ENCODE results near the gene TRIM28.
"Not testable (repeated sequence)": the region's sequence is repeated elsewhere in the genome, so short reads cannot be mapped to it uniquely, and the experiment has no call there.

TRIM28 gene

DNA sequence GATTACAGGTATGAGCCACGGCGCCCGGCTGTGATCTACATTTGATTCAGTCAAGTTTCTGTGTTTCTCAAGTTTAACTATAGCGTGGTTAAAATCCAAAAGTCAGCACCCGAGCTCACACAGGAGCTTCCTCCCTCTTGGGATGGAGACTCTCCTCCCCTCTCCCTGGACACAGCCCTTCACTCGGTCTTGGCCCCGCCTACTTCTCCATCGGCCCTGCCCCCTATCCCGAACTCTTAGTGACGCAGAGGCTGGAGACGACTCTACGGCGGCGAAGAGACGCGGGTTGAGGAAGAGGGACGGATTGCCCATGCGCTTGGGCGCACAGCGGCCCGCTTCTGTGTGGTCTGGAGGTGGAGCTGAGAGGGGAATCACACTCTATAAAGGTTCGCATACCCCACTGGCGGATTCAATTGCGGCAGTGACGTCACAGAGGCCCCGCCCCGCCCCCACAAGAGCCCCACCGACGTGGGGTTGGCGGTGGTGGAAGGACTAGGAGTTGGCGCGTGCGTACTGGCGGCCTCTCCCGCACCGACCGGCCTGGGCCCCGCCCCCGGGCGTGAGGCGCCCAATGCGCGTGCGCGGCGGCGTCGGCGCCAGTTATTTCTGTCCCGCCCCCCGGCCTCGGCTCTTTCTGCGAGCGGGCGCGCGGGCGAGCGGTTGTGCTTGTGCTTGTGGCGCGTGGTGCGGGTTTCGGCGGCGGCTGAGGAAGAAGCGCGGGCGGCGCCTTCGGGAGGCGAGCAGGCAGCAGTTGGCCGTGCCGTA is at the start of gene TRIM28:
TRIM28 (plus strand) TSS at position 239 of the 765 bp plus-strand sequence. CDS start 694 bp downstream, outside the sequence.
- DNase-seq, result peak; percentile 99

DNA sequence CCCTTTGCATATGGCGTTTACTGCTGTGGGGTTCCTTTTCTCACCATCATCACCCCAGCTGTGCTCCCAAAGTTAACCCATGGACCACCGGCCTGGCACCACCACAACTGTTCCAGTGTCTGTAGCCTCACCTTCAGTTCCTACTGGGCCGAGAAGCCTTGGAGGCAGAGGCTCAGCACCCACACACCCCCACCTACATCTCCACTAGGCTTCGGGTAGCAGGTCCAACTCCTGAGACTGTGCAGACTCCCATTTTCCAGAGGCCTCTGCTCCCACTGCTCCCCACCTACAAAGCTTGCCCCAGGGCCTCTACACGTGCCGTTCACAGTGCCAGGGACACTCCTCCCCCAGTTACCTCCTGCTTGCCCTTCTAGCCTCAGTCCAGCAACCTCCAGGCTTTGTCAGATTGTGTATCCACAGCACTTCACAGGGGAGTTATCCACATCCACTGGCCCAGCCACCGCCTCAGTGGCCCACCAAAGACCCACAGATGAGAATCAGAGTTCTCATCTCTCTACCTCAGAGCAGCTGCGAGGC is 46.2 kb upstream of the TRIM28 start:
- no peak for DNase-seq

DNA sequence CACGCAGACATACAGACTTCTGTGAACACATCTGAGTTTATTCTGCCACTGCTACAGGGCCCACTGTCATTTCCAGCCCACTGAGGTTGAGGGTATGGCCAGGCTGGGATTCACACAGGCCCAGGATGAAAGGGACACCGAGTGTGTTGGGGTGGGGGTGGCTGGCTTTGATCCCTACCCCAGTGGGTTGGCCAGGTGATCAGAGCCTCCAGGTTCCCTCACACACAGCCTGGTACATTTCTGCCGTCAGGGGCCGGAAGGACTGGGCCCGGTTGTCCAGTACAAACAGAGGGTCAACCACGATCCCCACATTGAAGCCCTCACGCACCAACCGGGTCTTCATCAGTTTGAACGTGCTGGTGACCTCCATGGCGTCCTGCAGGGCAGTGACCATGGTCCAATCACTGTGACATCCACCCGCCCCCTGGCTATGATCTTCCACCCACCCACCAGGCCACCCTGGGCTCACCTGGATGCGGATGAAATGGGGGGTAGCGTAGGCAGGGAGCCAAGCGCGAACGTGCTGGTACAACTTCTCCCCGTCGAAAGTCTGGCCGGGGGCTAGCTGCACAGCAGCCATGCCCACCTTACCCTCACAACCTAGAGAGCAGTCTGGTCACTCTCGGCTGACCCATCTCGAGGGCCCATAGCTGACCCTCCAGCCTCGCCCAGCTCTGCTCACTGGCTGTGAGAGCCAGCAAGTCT is 45.4 kb upstream of the TRIM28 start:
- no peak for DNase-seq

DNA sequence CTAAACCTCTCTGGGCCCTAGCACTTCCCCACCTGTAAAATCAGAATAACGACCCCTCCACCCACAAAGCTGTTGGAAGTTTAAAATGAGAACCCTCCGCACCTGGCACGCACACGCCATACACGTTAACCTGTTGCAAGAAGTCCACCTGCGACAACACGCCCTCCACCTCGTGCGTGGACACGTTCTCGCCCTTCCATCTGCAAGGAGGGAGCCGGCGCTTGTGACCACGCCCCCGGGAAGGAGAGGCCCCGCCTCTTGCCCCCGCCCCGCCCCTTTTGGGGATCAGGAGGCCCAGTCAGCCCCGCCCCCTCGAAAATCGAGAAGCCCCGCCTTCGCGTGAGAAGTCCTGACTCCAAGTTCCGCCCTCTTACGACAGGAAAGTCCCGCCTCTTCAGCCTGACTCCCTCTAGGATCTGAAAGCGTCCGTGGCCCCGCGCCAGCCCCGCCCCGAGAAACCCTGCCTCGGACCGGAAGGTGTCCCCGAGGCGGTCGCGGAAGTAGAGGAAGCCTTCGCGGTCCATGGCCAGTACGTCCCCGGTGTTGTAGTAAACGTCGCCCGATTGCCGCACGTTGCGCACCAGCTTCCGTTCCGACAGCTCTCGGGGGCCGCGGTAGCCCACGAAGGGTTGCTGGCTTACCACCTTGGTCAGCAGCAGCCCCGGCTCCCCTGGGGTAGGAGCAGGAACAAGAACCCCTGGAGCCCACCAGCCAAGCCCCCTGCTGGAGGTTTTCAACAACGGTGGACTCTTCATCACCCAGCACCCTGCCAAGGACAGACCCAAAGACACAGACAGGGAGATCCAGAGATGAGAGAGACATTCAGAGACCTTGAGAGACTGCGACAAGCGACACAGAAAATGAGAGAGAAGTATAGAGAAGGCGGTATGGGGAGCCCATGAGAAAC is 44.6 kb upstream of the TRIM28 start:
- DNase-seq, result peak; percentile 100

DNA sequence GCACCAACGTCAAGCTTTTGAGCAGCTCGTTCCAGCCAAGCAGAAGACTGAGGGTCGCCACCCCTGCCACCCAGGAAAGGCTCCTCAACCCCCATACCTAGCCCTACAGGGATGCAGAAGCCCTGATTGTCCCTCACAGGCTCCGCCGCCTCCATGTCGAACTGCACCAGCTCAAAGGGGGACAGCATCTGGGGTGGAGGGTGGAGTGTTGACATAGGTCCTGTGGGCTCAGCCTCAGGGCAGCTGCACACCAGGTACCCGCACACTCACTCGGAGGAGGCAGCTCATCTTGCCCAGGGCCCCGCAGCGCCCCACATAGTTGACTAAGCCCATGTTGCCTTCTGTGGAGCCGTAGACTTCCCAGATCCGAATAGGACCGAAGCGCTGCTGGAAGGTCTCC is 43.6 kb upstream of the TRIM28 start:
- DNase-seq, result no peak

DNA sequence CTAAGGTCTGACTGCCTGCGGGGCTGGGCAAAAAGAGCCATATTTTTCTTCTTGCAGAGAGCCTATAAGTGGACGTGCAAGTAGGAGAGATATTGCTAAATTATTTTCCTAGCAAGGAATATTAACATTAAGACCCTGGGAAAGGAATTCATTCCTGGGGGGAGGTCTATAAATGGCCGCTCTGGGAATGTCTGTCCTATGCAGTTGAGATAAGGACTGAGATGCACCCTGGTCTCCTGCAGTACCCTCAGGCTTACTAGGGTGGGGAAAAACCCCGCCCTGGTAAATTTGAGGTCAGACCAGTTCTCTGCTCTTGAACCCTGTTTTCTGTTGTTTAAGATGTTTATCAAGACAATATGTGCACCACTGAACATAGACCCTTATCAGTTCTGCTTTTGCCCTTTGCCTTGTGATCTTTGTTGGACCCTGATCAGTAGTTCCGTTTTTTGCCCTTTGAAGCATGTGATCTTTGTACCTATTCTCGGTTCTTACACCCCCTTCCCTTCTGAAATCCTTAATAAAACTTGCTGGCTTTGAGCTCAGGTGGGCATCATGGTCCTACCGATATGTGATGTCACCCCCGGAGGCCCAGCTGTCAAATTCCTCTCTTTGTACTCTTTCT is 36.2 kb upstream of the TRIM28 start:
- DNase-seq, result not testable (repeated sequence)

DNA sequence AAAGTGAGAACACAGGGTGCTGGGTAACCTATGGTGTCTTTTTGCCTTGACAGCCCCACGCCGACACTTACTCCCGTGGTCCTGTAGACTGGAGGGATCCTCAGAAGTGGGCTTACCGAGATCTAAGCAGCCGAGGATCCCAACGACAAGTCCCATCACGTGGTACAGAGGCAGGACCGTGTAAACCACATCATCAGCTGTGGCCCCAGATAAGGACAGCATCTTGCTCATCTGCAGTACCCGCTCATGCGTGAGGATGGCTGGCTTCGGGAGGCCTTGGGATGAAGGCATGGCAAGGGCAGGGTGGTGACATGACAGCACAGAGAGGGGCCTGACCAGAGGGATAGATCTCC is 34.2 kb upstream of the TRIM28 start:
- no peak for DNase-seq

DNA sequence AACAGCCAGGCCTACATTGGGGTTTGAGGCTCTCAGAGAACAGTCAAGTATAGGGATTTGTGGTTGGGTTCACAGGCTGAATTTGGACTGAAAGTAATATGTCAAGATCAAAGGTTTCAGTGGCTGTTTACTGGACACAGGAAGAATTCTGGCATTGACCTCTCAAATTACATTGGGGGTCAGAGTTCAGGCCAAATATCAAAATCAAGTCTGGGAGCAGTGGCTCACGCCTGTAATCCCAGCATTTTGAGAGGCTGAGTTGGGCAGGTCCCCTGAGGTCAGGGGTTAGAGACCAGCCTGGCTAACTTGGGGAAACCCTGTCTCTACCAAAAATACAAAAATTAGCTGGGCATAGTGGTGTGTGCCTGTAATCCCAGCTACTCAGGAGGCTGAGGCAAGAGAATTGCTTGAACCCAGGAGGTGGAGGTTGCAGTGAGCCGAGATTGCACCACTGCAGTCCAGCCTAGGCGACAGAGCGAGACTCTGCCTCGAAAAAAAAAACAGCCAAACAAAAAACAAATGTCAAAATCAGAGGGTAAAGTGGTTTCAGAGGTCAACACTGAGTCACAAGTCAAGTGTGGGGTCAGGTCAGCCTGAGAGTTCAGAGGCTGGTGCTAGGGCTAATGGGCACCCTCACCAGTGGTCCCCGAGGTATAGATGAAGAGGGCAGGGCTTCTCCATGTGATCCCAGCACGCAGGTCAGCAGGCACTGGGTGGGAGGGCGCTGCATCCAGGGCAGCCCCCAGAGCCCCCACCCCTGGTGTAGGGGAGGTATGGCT is 33.6 kb upstream of the TRIM28 start:
- DNase-seq, result no peak

DNA sequence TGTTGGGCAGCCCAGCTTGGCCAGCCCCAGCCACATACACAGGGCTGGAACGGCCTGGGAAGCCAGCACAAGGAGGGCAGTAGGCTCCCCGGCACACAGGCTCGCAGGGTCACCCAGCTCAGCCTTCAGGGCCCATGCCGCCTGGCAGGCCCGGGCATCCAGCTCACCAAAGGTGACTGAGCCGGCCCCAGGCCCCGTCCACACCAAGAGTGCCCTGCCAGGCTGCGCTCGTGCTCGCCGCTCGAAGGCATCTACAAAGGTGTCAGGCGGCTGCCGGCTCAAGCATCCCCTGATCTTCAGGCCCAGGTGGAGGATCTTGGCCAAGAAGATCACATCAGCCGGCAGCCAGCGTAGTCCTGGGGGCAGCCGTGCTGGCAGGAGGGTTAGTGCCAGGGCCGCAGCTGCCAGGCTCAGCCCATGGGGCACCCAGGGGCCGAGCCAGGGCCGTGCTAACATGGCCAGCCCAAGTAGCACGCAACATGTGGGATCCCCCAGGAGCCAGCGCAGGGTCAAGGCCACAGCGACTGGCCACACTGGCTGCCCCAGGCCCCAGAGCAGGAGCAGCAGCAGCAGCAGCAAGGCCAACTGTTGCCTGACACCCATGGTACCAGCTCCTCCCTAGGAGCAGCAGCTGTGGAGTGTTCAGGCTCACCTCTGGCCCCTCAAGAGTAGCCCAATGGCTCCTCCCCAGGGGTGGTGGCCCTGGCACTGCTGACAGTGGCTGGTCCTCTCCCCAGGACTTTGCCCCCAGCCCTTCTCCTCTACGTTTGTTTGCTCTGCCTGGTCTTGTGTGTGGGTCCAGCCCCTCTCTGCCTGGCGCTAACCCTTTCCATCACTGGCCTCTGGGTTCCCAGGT is 32.3 kb upstream of the TRIM28 start, which contains the start of gene SLC27A5:
SLC27A5 (minus strand) TSS at position 640 of the 856 bp plus-strand sequence; CDS start at position 603, 37 bp downstream.
- DNase-seq, result no peak

DNA sequence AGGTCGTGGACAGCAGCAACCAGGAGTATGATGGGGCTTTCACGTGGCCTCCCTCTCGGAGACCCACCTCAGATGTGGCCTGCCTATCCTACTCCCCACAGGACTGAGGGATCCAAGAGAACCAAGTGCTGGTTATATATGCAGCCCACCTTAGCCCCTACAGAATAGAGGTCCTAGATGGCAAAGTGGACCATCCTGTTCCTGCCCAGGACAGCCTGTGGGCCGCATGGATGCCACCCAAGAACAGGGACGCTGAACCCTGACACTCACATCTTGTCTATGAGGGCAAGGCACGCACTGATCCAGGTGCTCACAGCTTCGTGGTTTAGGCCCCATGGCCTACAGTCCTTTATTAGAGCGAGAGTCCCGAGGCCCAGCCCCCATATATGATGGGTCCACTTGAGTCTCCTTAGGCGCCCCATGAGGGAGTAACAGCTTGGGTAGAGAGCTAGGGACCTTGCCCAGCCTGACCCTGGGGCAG is 30.6 kb upstream of the TRIM28 start:
- no peak for DNase-seq

DNA sequence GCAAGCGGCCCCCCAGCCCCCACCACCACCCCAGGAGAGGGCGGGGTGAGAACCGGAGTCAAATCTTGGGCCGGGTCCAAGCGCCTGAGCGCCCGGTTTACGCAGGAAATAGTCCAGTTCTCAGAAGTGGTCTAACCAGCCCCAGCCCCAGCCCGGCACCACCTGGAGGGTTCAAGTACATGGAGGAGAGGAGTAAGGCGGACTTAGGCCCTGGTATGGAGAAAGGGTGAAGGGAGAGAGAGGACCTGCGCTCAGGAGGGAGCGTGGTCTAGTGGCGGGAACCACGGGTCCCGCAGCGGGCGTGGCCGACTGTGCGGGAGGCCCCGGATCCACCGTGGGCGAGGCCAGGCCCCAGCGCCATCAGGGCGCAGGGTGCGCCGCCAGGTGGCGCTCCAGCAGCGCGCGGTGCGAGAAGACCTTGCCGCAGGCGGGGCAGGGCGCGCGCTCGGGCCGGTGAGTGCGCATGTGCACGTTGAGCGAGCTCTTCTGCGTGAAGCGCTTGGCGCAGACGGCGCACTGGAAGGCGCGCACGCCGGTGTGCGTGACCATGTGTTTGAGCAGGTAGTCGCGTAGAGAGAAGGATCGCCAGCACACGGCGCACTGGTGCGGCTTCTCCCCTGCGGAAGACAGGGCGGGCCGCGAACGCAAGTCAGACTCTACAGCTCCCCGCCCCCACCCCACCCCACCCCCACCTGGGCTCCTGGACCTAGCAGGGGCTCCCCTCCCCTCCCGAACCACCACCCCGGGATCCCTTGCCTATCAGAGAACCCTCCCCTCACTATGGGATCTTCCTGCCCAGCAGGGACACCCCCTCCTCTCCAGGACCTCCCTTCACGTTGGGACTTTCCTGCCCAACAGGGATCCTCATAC is 29.9 kb upstream of the TRIM28 start:
- peak; percentile 95 to 98 (median 97) for DNase-seq

DNA sequence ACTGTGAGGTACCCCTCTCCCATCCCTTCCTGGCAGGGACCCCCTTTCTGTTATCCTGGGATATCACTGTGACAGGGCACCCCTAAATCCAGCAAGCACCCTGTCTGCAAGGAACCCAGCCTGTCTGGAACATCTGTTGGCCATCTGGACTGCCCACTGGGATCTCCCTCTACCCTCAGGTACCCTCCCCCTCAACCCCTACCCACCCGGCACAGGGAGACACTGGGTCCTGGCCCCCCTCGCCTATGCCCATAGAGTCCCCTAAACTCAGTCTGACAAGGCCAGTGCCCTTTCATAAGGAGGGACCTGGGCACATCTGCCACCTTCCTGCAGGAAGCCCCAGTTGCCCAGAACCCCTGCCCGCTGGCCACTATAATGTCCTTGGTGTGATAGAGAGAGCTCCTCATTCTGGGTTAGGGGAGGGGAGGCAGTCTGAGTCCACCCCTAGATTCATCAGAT is 29.3 kb upstream of the TRIM28 start:
- no peak for DNase-seq

DNA sequence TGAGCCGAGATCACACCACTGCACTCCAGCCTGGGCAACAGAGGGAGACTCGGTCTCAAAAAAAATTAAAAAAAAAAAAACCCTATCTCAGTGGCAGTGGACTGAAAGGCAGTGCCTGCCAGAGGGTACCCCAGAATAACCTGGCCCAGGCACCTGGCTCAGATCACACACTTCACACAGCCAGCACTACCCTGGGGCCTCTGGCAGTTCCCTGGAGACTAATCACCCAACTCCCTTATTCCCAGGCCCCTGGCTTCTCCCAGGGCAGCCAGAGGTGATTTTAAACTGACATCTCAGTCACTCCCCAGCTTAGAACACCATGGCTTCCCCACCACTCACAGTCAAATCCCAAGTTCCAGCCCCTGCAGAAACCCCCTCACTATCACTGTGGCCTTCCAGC is 28.6 kb upstream of the TRIM28 start:
- no peak for DNase-seq

DNA sequence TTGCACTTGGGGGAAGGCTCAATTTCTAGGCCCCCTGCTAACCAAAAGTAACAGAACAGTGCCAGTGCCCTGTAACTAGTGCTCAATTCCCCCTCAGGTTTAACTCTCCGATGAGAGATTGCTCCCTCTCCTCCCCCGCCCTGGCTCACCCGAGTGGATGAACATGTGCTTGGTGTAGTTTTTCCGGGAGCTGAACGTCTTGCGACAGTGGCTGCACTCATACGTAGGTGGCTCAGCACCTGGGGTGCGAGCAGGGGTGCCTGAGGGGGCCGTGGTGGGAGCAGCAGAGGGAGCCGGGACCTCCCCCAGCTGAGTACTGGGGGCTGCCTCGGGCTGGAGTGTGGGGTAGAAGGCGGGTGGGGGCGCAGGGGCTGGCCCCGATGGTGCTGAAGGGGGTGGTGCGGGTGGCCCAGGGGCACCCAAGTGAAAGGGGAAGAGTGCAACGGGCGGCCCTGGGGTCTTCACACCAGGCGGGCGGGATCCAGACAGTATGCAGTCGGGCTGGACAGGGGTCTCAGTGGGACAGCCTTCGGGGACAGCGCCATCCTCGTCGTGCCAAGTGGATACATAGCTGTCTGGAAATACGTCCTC is 27.5 kb upstream of the TRIM28 start:
- DNase-seq, result no peak

DNA sequence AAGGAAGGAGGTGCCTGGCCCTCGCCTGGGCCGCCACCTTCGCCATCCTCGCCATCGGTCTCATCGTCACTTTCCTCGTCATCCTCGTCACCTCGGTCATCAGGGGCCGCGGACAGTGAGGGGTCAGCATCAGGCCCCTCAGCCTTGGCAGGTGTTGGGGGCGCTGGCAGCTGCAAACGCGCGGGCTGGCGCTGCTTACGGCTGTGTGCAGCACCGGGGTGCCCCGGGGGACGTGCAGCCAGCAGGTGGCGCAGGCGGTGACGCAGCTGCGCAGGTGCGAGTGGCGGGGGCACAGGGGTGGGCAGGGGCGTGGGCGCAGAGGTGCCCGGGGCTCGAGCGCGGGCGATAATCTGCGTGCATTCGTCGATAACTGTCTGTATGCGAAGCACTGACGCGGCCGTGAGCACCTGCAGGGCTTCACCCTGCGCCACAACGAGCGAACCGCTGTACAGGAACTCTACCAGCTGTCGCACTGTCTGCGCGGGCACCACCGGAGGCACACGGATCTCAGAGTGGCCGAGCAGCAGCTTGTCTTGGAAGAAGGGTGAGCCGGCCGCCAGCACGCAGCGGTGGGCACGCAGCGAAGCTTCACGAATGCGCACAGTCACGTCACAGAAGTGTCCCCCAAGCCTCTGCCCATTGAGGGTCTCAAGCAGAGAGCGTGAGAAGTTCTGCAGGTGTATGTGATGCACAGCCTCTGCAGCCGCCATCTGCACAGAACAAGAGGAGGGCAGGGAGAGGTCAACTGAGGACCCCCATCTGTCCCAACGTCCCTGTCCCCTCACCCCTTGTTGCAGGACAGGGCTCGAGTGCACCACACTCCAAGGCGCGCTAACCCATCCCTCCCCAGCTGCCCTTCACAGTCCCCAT is 26.7 kb upstream of the TRIM28 start:
- DNase-seq, result no peak

DNA sequence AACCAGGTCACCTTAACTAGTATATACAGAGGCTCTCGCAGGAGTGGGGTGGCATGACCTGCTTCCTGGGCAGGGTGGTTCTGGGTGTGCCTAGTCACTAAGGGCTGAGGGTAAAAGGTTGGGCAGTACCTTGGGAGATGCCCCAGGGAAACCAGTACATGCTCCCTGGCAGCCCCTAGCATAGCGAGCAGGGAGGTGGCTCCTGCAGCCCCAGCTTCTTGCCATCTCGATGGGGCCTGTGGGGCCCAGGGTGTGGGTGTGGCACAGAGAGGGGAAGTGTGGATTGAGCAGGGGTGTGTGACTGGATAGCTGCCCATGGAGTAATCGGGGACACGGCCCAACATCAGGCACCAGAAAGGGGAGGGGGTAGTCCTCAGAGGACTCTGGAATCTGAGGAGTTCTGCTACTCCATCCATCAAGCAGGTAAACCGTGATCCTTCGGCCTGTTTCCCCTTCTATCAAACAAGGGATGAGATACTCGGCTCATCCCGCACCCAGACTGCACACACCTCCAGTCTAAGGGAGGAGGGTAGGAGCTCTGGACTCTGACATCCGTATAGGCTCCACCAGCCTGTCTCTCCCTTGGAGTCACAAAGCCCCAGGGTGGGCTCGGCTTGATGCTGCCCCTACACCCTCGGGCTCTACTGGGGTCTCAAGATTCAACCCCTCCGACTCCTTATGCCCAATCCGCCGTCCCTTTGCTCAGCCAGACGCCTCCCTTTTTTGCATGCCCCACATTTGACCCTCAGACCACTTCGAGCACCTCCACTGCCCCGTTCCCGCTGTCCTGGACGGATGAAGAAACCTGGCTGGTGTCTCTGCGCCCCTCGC is 25.4 kb upstream of the TRIM28 start:
- peak; percentile 53 to 69 (median 55) for DNase-seq

DNA sequence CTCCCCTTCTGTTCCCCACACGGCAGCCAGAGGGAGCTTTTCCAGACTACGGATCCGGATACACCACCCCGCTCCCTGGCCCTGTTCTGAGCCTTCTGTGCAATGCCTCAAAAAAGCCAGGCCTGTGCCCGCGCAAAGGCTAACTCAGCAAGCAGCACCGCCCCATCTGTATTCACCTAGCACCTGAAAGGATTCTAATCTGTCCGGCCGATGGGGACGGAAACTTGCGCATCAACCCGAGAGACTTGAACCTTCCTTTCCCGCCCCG is 24.8 kb upstream of the TRIM28 start:
- peak; percentile 65 to 78 (median 70) for DNase-seq
